Neural progenitor cell (in vitro differentiated cells): ENCODE measurements around the gene SCIN. TPM values are rescaled to one million over a fixed set of nuclear protein-coding genes. Genes with fewer than 3 reads are reported as not detected.
"Not testable (repeated sequence)": the region's sequence is repeated elsewhere in the genome, so short reads cannot be mapped to it uniquely, and the experiment has no call there.

Experiments used
- DNase-seq: peaks from one replicate; pipeline ENCODE4 v3.0.0-alpha.2; 2016; ENCODE audit warnings: low spot score
- H2AFZ ChIP-seq: fragments of 200-600 bp; sonication (generic); replicated peaks from 2 replicates; pipeline ENCODE4 v1.6.1; 2016; ENCODE audit warnings: antibody characterized with exemption
- H3F3A ChIP-seq: fragments of 200-600 bp; sonication (generic); 2 replicates; pipeline ENCODE4 v1.6.1; 2016; ENCODE audit warnings: antibody characterized with exemption, low read depth
- H3K27ac ChIP-seq: fragments of 200-600 bp; sonication (generic); 2 replicates; pipeline ENCODE4 v1.5.1; 2016; ENCODE audit warnings: mild to moderate bottlenecking
- H3K27me3 ChIP-seq: fragments of 200-600 bp; sonication (generic); 2 replicates; pipeline ENCODE4 v1.6.1; 2016; ENCODE audit warnings: mild to moderate bottlenecking, moderate library complexity
- H3K36me3 ChIP-seq: fragments of 200-600 bp; sonication (generic); 2 replicates; pipeline ENCODE4 v1.5.1; 2016
- H3K4me1 ChIP-seq: fragments of 200-600 bp; sonication (generic); 2 replicates; pipeline ENCODE4 v1.6.1; 2016; ENCODE audit warnings: mixed run types
- H3K4me2 ChIP-seq: fragments of 200-600 bp; sonication (generic); 2 replicates; pipeline ENCODE4 v1.6.1; 2016
- H3K4me3 ChIP-seq: fragments of 200-600 bp; sonication (generic); 2 replicates; pipeline ENCODE4 v1.5.1; 2016
- H3K79me2 ChIP-seq: fragments of 200-600 bp; sonication (generic); 2 replicates; pipeline ENCODE4 v1.6.1; 2016; ENCODE audit warnings: low read depth
- H3K9ac ChIP-seq: fragments of 200-600 bp; sonication (generic); 2 replicates; pipeline ENCODE4 v1.6.1; 2016
- H3K9me3 ChIP-seq: fragments of 200-600 bp; sonication (generic); 2 replicates; pipeline ENCODE4 v1.5.1; 2016; ENCODE audit warnings: low read depth
- H4K20me1 ChIP-seq: fragments of 200-600 bp; sonication (generic); 2 replicates; pipeline ENCODE4 v1.6.1; 2016; ENCODE audit warnings: low read depth
- H3K27ac Mint-ChIP-seq: 3 replicates; pipeline ENCODE4 v1.8.0; 2021; ENCODE audit warnings: mixed read lengths
- H3K27me3 Mint-ChIP-seq: 2 replicates; pipeline ENCODE4 v1.8.0; 2022; ENCODE audit warnings: low read depth, mild to moderate bottlenecking, inconsistent platforms, moderate library complexity, mixed read lengths; ENCODE audit not compliant: insufficient read depth
- H3K36me3 Mint-ChIP-seq: 3 replicates; pipeline ENCODE4 v1.8.0; 2021; ENCODE audit warnings: mixed read lengths
- H3K4me1 Mint-ChIP-seq: 3 replicates; pipeline ENCODE4 v1.8.0; 2021; ENCODE audit warnings: mixed read lengths
- H3K4me3 Mint-ChIP-seq: 3 replicates; pipeline ENCODE4 v1.8.0; 2021; ENCODE audit warnings: mild to moderate bottlenecking, moderate library complexity, mixed read lengths
- H3K9me3 Mint-ChIP-seq: 3 replicates; pipeline ENCODE4 v1.8.0; 2020; ENCODE audit warnings: mixed read lengths
- CTCF ChIP-seq: fragments of 200-600 bp; sonication (generic); IDR thresholded peaks from 2 replicates; pipeline ENCODE4 v1.5.1; 2017; ENCODE audit warnings: antibody characterized with exemption, mild to moderate bottlenecking
- EZH2 ChIP-seq: fragments of 200-600 bp; sonication (generic); IDR thresholded peaks from 2 replicates; pipeline ENCODE4 v1.6.1; 2017; ENCODE audit warnings: antibody characterized with exemption, mild to moderate bottlenecking, moderate library complexity
- EZH2phosphoT487 ChIP-seq: fragments of 200-600 bp; sonication (generic); IDR thresholded peaks from 2 replicates; pipeline ENCODE4 v1.6.1; 2017; ENCODE audit warnings: antibody characterized with exemption
- total RNA-seq: library from RNA; depleted of rRNA; stranded (reverse); fragments of >200 nt; gene quantifications from 2 replicates; pipeline ENCODE4 v1.2.3, GENCODE V29; 2015; ENCODE audit warnings: low replicate concordance

Gene SCIN
- total RNA-seq, 1 donor from 2014 or later, result not detected

- Histone ChIP-seq H3K36me3 (no peaks in the 10 kb centered on the region), H3K79me2 (peaks cover 46% of the 10 kb centered on the region), H2AFZ (peak within 1 kb of the TSS; percentile 94), H3F3A (peaks cover 10% of the 10 kb centered on the region), H3K27ac (no peak within 1 kb of the TSS), H3K4me2 (peak within 1 kb of the TSS; percentile 86), H3K9ac (no peak within 1 kb of the TSS), H3K4me3 (peak within 1 kb of the TSS; percentile 75), H3K4me1 (peaks cover 27% of the 10 kb centered on the region), H4K20me1 (peaks cover 8% of the 10 kb centered on the region), H3K27me3 (peaks cover 7% of the 10 kb centered on the region), H3K9me3 (no peaks in the 10 kb centered on the region)
- TF ChIP-seq EZH2phosphoT487 (no peak), CTCF (peak; percentile 55)
- Mint-ChIP-seq H3K9me3 (peaks cover 6% of the 10 kb centered on the region), H3K4me3 (peak within 1 kb of the TSS; percentile 99), H3K4me1 (peaks cover 27% of the 10 kb centered on the region), H3K27me3 (peaks cover 3% of the 10 kb centered on the region), H3K27ac (peak within 1 kb of the TSS; percentile 36), H3K36me3 (peaks cover 22% of the 10 kb centered on the region)
- DNase-seq, result peak; percentile 100
These were observed 116.6 kb downstream of the SCIN start, which contains the start of gene ARL4A for GRCh38 chr7:12686891-12687717. Gene ARL4A, plus strand, starts transcription at chr7:12687633. Its CDS starts 622 bp downstream, at chr7:12688255.

- Histone ChIP-seq H3K36me3 (no peaks in the 10 kb centered on the region), H3K4me2 (peak overlapping the region; percentile 77), H3K79me2 (peaks cover 52% of the 10 kb centered on the region), H3K4me1 (peaks cover 27% of the 10 kb centered on the region), H3K27ac (no peak overlapping the region), H3K4me3 (peak overlapping the region; percentile 75), H4K20me1 (peaks cover 8% of the 10 kb centered on the region), H3K27me3 (peaks cover 7% of the 10 kb centered on the region), H3K9me3 (no peaks in the 10 kb centered on the region), H3F3A (peaks cover 10% of the 10 kb centered on the region), H2AFZ (peak overlapping the region; percentile 0), H3K9ac (no peak overlapping the region)
- Mint-ChIP-seq H3K9me3 (peaks cover 6% of the 10 kb centered on the region), H3K4me1 (peaks cover 31% of the 10 kb centered on the region), H3K4me3 (peak overlapping the region; percentile 99), H3K36me3 (peaks cover 26% of the 10 kb centered on the region), H3K27me3 (peaks cover 3% of the 10 kb centered on the region), H3K27ac (peak overlapping the region; percentile 36)
- DNase-seq, result no peak
- TF ChIP-seq EZH2phosphoT487 (no peak), EZH2 (no peak), CTCF (no peak)
These were observed 117.2 kb downstream of the SCIN start for GRCh38 chr7:12687718-12688171.

GRCh38 chr7:12688485-12689170, 118.1 kb downstream of the SCIN start:
- Mint-ChIP-seq H3K4me3 (peak overlapping the region; percentile 99), H3K4me1 (peaks cover 34% of the 10 kb centered on the region), H3K36me3 (peaks cover 32% of the 10 kb centered on the region)
- peaks cover 61% of the 10 kb centered on the region for H3K79me2 ChIP-seq
- not testable (repeated sequence) for H3K27me3 ChIP-seq, H3K9me3 Mint-ChIP-seq, H3K27ac ChIP-seq, H3K36me3 ChIP-seq, DNase-seq, H3K27ac Mint-ChIP-seq, H3K27me3 Mint-ChIP-seq, H3K9me3 ChIP-seq, H3F3A ChIP-seq, H2AFZ ChIP-seq, H4K20me1 ChIP-seq
- H3K4me2 ChIP-seq, result peak overlapping the region; percentile 77
- peaks cover 27% of the 10 kb centered on the region for H3K4me1 ChIP-seq
- H3K4me3 ChIP-seq, result peak overlapping the region; percentile 75
- peak overlapping the region; percentile 6 for H3K9ac ChIP-seq
